ENCODE results near the gene LRP2BP. TPM values are rescaled to one million over a fixed set of nuclear protein-coding genes. Genes with fewer than 3 reads are reported as not detected.

LRP2BP gene
- 0.32 and 0.61 TPM in 2 replicates for total RNA-seq

DNA sequence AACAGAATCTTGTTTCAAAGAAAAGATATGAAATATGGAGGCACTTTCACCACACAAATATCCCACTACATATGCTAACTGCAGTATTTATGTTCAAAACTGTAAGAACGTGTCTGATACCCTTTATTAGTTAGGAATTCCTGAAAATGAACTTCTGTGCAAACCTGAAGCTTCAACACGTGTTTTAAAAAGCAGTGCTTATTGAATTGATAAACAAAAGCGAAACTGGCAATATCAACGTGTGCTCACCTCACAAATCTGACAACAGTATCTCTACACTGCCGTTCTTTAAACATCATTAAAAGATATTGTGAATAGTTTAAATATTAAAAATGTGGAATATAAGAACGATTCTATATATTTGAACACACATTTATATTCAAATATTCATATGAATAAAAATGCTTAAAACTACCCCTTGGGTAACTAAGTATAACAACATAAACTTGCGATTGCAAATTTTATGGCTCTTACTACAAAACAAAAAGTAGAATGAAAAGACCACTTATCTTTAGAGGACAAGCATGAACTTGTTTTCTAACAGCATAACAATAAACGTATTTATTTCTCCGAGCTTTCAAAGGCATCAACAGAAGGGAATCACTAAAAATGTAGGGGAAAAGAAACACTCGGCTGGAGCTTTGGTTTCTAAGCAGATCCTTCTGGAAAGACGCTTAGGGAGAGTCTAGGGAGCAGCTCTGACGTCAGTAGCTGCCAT, at the start of gene LRP2BP:
LRP2BP (minus strand) TSS at position 687 of the 718 bp plus-strand sequence. CDS start 17,738 bp downstream, outside the sequence.

DNA sequence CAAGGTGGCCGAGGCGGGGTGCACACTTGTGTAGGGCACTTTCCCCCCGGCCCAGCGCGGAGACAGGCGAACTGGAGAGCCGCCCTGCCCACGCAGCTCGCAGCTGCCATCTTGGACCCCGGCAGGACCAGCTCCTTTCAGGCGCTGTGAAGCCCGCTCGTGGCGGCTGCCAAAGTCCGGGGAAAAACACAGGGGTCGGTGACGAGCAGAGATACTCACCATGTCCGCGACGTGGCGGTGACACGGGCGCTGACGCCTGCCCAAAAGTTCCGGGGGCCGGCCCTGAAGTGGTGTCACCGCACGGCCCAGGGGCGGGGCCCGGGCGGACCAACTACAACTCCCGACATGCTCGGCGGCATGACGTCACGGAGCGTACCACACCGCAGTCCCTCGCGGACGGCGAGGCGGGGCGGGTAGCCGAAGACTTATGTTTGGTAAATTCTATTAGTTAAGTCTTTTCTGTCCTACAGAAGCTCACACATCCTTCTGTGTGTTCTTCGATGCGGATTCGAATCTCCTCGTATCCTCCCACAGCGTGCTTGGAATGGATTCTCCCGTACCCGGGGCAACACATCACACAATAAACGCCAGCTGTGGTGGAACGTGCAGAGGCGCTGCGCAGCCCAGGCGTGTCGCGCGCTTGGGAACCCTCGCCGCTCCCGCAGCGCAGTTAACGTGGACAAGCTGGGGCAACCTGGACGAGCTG, 30.1 kb upstream of the LRP2BP start, which contains the start of gene UFSP2:
UFSP2 (minus strand) TSS at position 318 of the 706 bp plus-strand sequence; CDS start at position 222, 96 bp downstream.

DNA sequence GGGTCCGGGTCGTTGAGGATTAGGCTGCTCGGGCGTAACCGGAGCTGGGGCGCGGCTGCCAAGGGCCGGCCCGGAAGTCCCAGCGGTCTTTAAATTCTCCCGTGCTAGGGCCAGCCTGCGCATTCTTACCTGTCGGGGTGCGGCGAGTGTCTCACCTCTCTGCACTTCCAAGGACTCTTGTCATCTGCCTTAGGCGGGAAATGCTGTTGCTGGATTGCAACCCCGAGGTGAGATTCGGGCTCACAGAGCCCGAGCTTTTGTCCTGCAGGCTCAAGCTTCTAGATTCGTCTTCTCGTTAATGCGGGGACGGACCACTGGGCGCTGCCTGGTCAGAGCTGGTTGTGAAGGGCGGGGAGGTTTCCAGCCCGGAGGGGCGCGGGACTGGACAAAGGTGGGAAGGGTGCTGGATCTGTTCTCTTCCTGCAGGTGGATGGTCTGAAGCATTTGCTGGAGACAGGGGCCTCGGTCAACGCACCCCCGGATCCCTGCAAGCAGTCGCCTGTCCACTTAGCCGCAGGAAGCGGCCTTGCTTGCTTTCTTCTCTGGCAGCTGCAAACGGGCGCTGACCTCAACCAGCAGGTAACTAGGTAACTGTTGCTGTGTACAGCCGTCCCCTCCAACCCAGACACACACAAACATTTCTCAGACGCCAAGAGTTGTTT, 1.1 kb upstream of the LRP2BP start, which contains the start of gene ANKRD37:
ANKRD37 (plus strand) TSS at position 118 of the 662 bp plus-strand sequence; CDS start at position 201, 83 bp downstream.

Other genes with a start within 250 kb of the LRP2BP start
- gene CFAP97, start 191.9 kb downstream of the LRP2BP start, total RNA-seq = 13.7 and 15.9 TPM in 2 replicates
- 29.0 and 32.5 TPM in 2 replicates for gene SNX25, start 186.3 kb downstream of the LRP2BP start, total RNA-seq
- 6.2 and 11.4 TPM in 2 replicates for gene ANKRD37, start 917 bp upstream of the LRP2BP start, total RNA-seq
- 38.0 and 49.1 TPM in 2 replicates for gene UFSP2, start 30.0 kb upstream of the LRP2BP start, total RNA-seq
- gene CCDC110, start 75.8 kb upstream of the LRP2BP start, total RNA-seq = under 0.01 and 0.46 TPM in 2 replicates
- 49.4 and 58.5 TPM in 2 replicates for gene PDLIM3, start 139.6 kb upstream of the LRP2BP start, total RNA-seq

All from epithelial cell of umbilical artery (primary cell).